Measurements from ENCODE around the gene PRSS16. TPM values are rescaled to one million over a fixed set of nuclear protein-coding genes. Genes with fewer than 3 reads are reported as not detected.

PRSS16 gene
- polyA plus RNA-seq, 2 of the 4 experiments (the other 2 are of a cell fraction) = 3.9 to 11.4 TPM

DNA sequence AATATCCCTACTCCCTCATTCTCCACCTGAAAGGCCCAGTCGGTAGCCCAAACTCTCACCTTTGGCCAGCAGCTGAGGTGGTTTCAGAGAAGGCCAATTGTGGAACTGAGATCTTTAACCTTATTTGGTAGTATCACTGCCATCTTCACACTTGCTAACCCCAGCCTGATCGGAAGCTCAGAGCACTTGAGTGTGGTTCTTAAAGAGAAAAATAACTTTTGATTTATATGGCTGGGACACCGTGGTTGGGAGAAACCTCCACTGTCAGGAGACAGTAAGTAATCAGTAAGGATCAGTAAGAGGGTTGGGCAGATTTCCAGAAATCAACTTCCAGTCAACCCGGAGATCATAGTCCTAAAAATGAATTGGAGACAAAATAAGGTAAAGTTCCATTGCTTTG, 22.8 kb upstream of the PRSS16 start (continued):
- TF ChIP-seq ZFP36 (IDR thresholded peaks at IDR 0.05; ENCODE audit: borderline replicate concordance, partially characterized antibody) = no peak
- TF ChIP-seq EP300 (IDR thresholded peaks at IDR 0.05) = no peak

- Histone ChIP-seq H3K4me1 (no peaks in the 10 kb centered on the region; the same call in 2 of the 3 replicates), H3K27ac (peak overlapping the region; percentile 49 to 71; a peak in 5 of 6 replicates), H3K4me3 (peak overlapping the region; percentile 50), H3K9me3 (no peaks in the 10 kb centered on the region), H3K4me2 (peak overlapping the region; percentile 83)
- no peak for ATAC-seq
- TF ChIP-seq KDM1A (IDR thresholded peaks at IDR 0.05; ENCODE audit: low read depth) = no peak
- no peak for TF ChIP-seq CBX2 (IDR thresholded peaks at IDR 0.05; ENCODE audit: borderline replicate concordance, low read depth)
- TF ChIP-seq CHD4 (IDR thresholded peaks at IDR 0.05; ENCODE audit: borderline replicate concordance) = no peak
- POLR2A ChIA-PET = interaction anchor here (0.6 kb wide), 1 partner anchor 1072 kb away, joined by 3 read pairs; no protein-coding TSS in a partner anchor
- DNase-seq (ENCODE audit: low read depth in 1 of 2, low spot score in 1 of 2) = no peak
- 3% methylated on average over 5 of the region's 5 CpGs for WGBS (ENCODE audit: missing lambda C conversion rate)
- CTCF ChIA-PET = interaction anchor here (0.6 kb wide), 1 partner anchor 1456 kb away, joined by 5 read pairs; no protein-coding TSS in a partner anchor
- no peak for FAIRE-seq
These were observed 18.5 kb upstream of the PRSS16 start for GRCh38 chr6:27228963-27229477.

GRCh38 chr6:27230758-27231111, 16.8 kb upstream of the PRSS16 start:
- Histone ChIP-seq H3K4me3 (peak overlapping the region; percentile 50), H3K27ac (no peak overlapping the region), H3K4me2 (peak overlapping the region; percentile 83), H3K4me1 (no peaks in the 10 kb centered on the region; the same call in 2 of the 3 replicates), H3K9me3 (no peaks in the 10 kb centered on the region)
- DNase-seq (ENCODE audit: low read depth in 1 of 2, low spot score in 1 of 2) (peak; percentile 48 to 70), ATAC-seq (peak; percentile 52 to 57; a peak in 5 of 6 replicates), FAIRE-seq (no peak)
- WGBS (ENCODE audit: missing lambda C conversion rate) = 2% methylated on average over 7 of the region's 7 CpGs
- POLR2A ChIA-PET = interaction anchor here (0.6 kb wide), 1 partner anchor 577 kb away, joined by 3 read pairs; a partner anchor contains a TSS
- CTCF ChIA-PET = no interaction called here
- TF ChIP-seq, protein P1, sequence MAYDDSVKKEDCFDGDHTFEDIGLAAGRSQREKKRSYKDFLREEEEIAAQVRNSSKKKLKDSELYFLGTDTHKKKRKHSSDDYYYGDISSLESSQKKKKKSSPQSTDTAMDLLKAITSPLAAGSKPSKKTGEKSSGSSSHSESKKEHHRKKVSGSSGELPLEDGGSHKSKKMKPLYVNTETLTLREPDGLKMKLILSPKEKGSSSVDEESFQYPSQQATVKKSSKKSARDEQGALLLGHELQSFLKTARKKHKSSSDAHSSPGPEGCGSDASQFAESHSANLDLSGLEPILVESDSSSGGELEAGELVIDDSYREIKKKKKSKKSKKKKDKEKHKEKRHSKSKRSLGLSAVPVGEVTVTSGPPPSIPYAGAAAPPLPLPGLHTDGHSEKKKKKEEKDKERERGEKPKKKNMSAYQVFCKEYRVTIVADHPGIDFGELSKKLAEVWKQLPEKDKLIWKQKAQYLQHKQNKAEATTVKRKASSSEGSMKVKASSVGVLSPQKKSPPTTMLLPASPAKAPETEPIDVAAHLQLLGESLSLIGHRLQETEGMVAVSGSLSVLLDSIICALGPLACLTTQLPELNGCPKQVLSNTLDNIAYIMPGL (CRISPR knock-in tag; IDR thresholded peaks at IDR 0.05; ENCODE audit: borderline replicate concordance) = 0 out of 2 replicates have a peak, but pooled peaks have one; percentile 17
- TF ChIP-seq HOXB13 (CRISPR knock-in tag; IDR thresholded peaks at IDR 0.05; ENCODE audit: low read depth) = no peak

GRCh38 chr6:27234576-27234975, 12.9 kb upstream of the PRSS16 start:
- ChIA-PET POLR2A (interaction anchor here (1.2 kb wide), 1 partner anchor 17 kb away, joined by 4 read pairs; no protein-coding TSS in a partner anchor), CTCF (interaction anchor here (0.5 to 1.7 kb wide), 3 partner anchors 17 to 561 kb away, joined by 3 to 5 read pairs (median 4); no protein-coding TSS in a partner anchor)
- H3K4me3 ChIP-seq = peak overlapping the region; percentile 59
- DNase-seq (ENCODE audit: low read depth in 1 of 2, low spot score in 1 of 2) = no peak
- no peak for ATAC-seq
- H3K9me3 ChIP-seq = no peaks in the 10 kb centered on the region
- no peak for FAIRE-seq
- WGBS (ENCODE audit: missing lambda C conversion rate) = 74% methylated on average over 3 of the region's 3 CpGs
- H3K4me2 ChIP-seq = peak overlapping the region; percentile 78
- H3K27ac ChIP-seq = peak overlapping the region in 1 of 2 experiments; percentile 48; a peak in 1 of 6 replicates
- peaks cover 11% of the 10 kb centered on the region for H3K4me1 ChIP-seq
- TF ChIP-seq TFCP2L1 (CRISPR knock-in tag; IDR thresholded peaks at IDR 0.05) = no peak
- TF ChIP-seq CBX2 (IDR thresholded peaks at IDR 0.05; ENCODE audit: borderline replicate concordance, low read depth) = no peak
- TF ChIP-seq CHD4 (IDR thresholded peaks at IDR 0.05; ENCODE audit: borderline replicate concordance) = no peak
- TF ChIP-seq MAX (IDR thresholded peaks at IDR 0.05) = no peak

DNA sequence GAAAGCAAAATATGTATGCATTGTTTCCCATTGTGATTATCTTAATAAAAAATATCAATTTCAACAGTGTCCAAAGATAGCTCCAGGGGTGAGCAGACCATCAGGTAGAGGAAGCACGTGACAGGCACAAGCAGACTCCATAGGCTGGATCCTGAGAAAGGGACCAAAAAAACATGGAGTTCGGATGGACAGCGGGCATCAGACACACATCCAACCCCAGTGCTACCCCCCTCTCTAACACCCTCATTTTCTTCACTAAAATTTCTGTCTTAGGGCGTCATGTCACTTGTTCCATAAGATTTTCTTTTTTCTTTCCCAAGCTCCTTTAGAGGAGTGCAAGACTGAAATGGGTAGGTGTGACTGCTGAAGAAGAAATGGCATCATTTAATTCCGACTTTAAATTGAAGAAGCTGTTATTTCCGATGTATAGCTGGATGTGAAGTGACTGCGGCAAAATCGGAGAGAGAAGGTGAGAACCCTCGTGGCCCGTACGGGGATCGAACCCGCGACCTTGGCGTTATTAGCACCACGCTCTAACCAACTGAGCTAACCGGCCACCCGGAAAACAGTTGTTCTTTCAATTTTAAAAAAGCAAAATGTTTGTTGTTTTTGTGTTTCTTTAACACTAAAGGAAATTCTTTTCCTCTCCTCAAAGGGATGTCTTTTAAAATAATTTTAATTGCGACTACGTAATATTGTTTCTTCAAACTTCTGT, 10.3 kb upstream of the PRSS16 start:
- peak; percentile 83 to 87 for ATAC-seq
- peak overlapping the region; percentile 86 for H3K4me2 ChIP-seq
- WGBS (ENCODE audit: missing lambda C conversion rate) = 7% methylated on average over 20 of the region's 20 CpGs
- ChIA-PET CTCF (interaction anchor here (1.2 to 1.5 kb wide), 3 partner anchors 16 to 558 kb away, joined by 3 read pairs; no protein-coding TSS in a partner anchor), POLR2A (interaction anchor here (0.6 kb wide), 1 partner anchor 14 kb away, joined by 3 read pairs; no protein-coding TSS in a partner anchor)
- peak in 1 of 2 experiments; percentile 78 for DNase-seq (ENCODE audit: low read depth in 1 of 2, low spot score in 1 of 2)
- no peaks in the 10 kb centered on the region for H3K9me3 ChIP-seq
- 0 out of 3 replicates have a peak overlapping the region, but pooled peaks have one; percentile 22 for H3K4me3 ChIP-seq
- no peak for FAIRE-seq
- 0 out of 6 replicates have a peak overlapping the region, but pooled peaks of 1 of the 2 experiments have one; percentile 33 for H3K27ac ChIP-seq
- peaks cover 11% of the 10 kb centered on the region for H3K4me1 ChIP-seq
- TF ChIP-seq HDAC2 (IDR thresholded peaks at IDR 0.05) (no peak), CEBPB (IDR thresholded peaks at IDR 0.05) (no peak), MAFK (IDR thresholded peaks at IDR 0.05; ENCODE audit: partially characterized antibody) (no peak), EP300 (IDR thresholded peaks at IDR 0.05) (no peak), EHF (CRISPR knock-in tag; IDR thresholded peaks at IDR 0.05) (no peak), E2F6 (IDR thresholded peaks at IDR 0.05; ENCODE audit: borderline replicate concordance, low read depth) (0 out of 2 replicates have a peak, but pooled peaks have one; percentile 17), NFE2L2 (conservative IDR thresholded peaks at IDR 0.05; ENCODE audit: low read length) (no peak), KDM5A (IDR thresholded peaks at IDR 0.05) (no peak), USF2 (IDR thresholded peaks at IDR 0.05) (peak; percentile 52), TP53 (CRISPR knock-in tag; IDR thresholded peaks at IDR 0.05) (no peak), MAX (IDR thresholded peaks at IDR 0.05) (peak; percentile 60; the same call in 1 of the 2 replicates), RCOR1 (IDR thresholded peaks at IDR 0.05; ENCODE audit: low read depth, low read length) (peak; percentile 43; the same call in 1 of the 2 replicates)
- TF ChIP-seq, protein P1 (CRISPR knock-in tag; IDR thresholded peaks at IDR 0.05; ENCODE audit: borderline replicate concordance) = no peak
